ENCODE results near the gene TAT.

TAT gene

DNA sequence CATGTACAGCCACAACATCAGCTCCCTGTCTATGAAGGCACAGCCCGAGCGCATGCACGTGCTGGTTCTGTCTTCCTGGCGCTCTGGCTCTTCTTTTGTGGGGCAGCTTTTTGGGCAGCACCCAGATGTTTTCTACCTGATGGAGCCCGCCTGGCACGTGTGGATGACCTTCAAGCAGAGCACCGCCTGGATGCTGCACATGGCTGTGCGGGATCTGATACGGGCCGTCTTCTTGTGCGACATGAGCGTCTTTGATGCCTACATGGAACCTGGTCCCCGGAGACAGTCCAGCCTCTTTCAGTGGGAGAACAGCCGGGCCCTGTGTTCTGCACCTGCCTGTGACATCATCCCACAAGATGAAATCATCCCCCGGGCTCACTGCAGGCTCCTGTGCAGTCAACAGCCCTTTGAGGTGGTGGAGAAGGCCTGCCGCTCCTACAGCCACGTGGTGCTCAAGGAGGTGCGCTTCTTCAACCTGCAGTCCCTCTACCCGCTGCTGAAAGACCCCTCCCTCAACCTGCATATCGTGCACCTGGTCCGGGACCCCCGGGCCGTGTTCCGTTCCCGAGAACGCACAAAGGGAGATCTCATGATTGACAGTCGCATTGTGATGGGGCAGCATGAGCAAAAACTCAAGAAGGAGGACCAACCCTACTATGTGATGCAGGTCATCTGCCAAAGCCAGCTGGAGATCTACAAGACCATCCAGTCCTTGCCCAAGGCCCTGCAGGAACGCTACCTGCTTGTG, 40.0 kb downstream of the TAT start:
- no peak for DNase-seq

DNA sequence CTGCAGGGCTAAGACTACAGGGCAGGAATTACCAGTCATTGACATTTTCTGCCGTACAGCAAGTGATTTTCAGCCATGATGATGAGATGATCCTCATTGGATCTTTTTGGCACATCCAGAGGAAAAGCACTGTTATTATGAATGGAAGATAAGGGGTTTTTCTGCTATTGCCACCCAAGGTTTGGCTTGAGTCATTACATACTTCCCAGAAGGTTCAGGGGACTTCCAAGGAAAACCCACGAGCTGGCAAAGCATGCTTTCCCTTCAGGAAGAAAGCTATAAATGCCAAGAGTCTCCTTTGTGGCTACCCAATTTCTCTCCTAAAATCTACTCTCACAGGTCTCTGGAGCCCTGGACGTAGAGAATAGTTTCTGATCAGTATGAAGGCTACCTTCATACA, 44.5 kb downstream of the TAT start:
- DNase-seq: no peak

DNA sequence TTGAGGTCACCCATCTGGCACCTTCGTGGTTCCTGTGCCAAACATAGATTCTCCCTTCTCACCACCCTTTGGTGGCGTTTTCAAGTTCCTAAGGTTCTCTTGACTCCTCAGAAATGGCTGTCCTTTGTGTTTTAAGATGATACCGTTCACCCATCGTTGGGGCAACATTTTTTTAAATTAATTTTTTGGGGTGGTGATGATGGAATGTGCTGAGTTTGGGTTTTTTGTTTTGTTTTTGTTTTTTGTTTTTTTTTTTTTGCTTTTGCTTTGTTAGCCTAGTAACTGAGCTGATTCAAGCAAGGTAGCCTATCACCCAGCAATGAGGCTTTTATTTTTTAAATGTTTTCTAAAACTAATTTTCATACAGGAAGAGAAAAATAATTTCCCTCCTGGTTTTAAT, 48.0 kb downstream of the TAT start:
- DNase-seq: no peak

DNA sequence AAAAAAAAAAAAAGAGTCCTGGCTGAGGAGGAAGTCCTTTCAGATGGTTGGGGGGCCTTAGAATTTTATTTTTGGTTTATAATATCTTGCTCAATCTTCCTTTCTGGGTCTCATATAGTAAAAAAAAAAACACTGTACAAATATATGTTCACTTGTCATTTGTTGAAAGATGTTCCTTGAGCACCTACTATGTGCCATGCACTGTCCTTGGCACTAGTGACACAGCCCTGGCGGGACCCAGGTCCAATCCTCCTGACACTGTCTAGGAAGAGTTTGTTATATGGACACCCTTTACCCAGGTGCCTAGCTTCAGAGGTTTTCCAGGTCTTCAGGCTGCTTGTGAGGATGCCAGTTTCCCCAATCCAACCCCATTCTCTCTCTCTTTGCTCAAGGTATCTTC, 48.6 kb downstream of the TAT start:
- no peak for DNase-seq

DNA sequence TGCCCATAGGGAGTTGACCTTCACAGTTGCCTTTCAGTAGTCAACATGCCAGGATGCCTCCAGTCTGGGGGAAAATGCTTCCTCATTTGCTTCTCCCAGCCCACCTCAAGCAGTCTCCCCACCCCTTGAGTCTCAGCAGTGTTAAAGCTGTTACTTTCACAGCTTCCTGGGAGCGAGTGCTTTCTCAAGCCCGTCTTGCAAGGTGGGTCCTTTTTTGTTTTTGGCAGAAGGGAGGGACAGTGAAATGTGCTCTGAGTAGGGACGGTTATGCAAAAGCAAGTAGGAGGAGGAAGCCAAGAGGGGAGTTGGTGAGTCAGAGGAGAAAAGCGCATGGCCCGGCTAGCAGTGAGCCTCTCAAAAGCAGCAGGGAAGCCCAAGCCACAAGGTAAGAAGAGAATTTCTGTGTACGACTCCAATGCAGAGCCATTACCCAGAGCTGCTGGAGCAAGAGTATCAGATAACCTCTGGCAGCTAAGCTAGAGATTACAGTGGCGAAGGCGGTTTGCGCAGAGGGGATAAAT, 50.7 kb downstream of the TAT start, which contains the start of gene CHST4:
Gene CHST4, plus strand, starts transcription at position 316 of the 521 bp plus-strand sequence. CDS start 10,252 bp downstream, outside the sequence.
- no peak for DNase-seq

DNA sequence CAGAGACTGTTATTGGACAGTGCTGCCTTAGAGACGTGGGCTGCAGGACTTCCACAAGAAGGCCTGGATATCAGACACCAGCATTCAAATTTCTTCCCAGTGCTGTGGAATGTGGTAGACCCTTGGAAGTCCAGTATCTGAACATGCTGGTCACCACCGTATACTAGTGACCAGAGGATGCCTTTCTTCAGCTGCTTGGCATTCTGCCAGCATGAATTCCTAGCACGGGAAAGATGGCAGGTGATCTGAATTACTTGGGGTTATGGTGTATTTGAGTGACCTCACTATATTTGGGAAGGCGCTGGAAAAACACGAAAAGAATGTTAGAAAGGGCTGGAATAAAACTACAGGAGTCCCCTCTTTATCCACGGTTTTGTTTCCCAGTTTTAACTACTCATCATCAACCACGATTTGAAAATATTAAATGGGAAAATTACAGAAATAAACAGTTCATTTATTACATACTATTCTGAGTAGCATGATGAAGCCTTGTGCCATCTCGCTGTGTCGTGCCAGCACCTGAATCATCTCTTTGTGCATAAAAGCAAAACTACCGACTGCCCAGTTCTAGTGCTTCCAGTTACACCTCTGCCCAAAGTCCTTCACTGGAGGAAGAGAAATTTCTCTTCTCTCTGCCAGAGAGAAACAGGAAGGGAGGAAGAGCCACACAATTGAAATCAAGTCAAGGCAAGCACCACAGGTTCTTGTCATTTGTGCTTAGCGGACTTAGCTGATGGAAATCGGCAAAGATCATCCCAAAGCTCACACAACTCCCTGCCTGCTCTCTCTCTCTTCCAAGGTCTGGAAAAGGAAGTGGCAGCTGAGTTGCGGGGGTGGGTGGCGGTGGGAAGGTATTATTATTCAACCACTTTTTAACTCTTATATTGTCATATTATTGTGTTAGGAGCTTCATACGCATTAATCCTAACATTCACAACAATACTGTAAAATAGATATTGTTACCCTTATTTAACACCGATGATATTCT, 52.0 kb downstream of the TAT start:
- no peak for DNase-seq

DNA sequence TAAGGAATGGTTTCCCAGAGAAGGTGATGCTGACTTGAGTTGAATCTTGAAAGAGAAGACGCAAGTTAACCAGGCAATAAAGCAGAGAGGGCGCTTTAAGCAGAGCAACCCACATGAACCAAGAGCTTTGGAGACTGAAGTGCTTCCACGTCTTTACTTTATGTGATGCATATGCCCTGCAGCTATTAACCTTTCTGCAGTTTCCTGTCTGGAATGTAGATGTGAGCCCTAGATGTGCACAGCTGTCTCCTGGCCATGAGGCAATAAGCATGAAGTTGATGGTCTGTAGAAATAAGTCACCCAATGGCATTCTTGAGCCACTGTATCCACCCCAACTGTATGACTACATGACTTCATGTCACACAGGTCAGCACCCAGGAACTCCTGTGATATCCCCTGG, 56.3 kb downstream of the TAT start:
- DNase-seq: no peak
